ENCODE measurements around the gene PDE6C.

DNA sequence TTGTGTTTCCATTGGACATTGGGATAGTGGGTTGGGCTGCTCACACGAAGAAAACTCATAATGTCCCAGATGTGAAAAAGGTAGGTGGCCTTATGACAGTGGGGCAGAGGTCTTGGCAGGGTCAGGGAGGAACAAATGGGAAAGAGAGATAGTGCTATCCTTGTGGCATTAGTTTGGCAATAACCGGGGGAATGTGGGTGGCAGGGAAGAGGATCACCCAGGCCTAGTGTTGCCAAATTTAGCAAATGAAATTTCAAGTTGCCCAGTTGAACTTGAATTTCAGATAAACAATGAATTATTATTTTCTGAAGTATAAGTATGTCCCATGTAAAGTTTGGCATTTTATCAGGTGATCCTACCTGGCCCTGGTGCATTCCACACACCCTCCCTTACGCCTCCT lies 789 bp downstream of the PDE6C start:
- no peak for TF ChIP-seq EZH2phosphoT487 (IDR thresholded peaks at IDR 0.05; ENCODE audit: low read depth)
- TF ChIP-seq, protein P1, sequence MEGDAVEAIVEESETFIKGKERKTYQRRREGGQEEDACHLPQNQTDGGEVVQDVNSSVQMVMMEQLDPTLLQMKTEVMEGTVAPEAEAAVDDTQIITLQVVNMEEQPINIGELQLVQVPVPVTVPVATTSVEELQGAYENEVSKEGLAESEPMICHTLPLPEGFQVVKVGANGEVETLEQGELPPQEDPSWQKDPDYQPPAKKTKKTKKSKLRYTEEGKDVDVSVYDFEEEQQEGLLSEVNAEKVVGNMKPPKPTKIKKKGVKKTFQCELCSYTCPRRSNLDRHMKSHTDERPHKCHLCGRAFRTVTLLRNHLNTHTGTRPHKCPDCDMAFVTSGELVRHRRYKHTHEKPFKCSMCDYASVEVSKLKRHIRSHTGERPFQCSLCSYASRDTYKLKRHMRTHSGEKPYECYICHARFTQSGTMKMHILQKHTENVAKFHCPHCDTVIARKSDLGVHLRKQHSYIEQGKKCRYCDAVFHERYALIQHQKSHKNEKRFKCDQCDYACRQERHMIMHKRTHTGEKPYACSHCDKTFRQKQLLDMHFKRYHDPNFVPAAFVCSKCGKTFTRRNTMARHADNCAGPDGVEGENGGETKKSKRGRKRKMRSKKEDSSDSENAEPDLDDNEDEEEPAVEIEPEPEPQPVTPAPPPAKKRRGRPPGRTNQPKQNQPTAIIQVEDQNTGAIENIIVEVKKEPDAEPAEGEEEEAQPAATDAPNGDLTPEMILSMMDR (IDR thresholded peaks at IDR 0.05; ENCODE audit: low read depth, low read length), result no peak

Data from OCI-LY3 (cell line).